Lung (tissue), 12 donors: ENCODE results near the gene APC2. TPM values are rescaled to one million over a fixed set of nuclear protein-coding genes. Genes with fewer than 3 reads are reported as not detected.

Experiments
- ATAC-seq: fragments of 200-7000 bp; cut with Tn5 transposase; one replicate; pipeline ENCODE4 v1.9.1; 2020; ENCODE audit warnings: moderate number of reproducible peaks; ENCODE audit not compliant: insufficient read depth, low FRiP score
- DNase-seq, 3 donors: peaks; one replicate each; pipeline ENCODE4 v3.0.0-alpha.2; 2013 to 2017
- H3K27ac ChIP-seq, 2 donors: one replicate each; pipeline ENCODE4 v1.5.1; 2013; ENCODE audit warnings: mild to moderate bottlenecking in 2 of 2, moderate library complexity in 2 of 2, control low read depth in 1 of 2, inconsistent platforms in 1 of 2, low read depth in 1 of 2, low read length in 1 of 2
- H3K27me3 ChIP-seq, 3 donors: one replicate each; pipeline ENCODE4 v1.5.1; 2013; ENCODE audit warnings: low read length in 2 of 3; ENCODE audit not compliant: control insufficient read depth in 3 of 3, insufficient read depth in 3 of 3
- H3K36me3 ChIP-seq, 4 donors: one replicate each; pipeline ENCODE4 v1.5.1; 2013; ENCODE audit warnings: low read length in 4 of 4, mild to moderate bottlenecking in 1 of 4, moderate library complexity in 1 of 4; ENCODE audit not compliant: control insufficient read depth in 4 of 4, insufficient read depth in 4 of 4
- H3K4me1 ChIP-seq, 5 donors: one replicate each; pipeline ENCODE4 v1.5.1; 2013; ENCODE audit warnings: low read length in 5 of 5, mild to moderate bottlenecking in 2 of 5, moderate library complexity in 1 of 5; ENCODE audit not compliant: control insufficient read depth in 5 of 5, insufficient read depth in 5 of 5
- H3K4me3 ChIP-seq: one replicate; pipeline ENCODE4 v1.5.1; 2013; ENCODE audit warnings: mild to moderate bottlenecking, control low read depth, moderate library complexity
- H3K9ac ChIP-seq, 2 donors: one replicate each; pipeline ENCODE4 v1.5.1; 2013; ENCODE audit warnings: low read length in 2 of 2, control low read depth in 1 of 2; ENCODE audit not compliant: insufficient read depth in 1 of 2
- H3K9me3 ChIP-seq, 4 donors: one replicate each; pipeline ENCODE4 v1.5.1; 2013; ENCODE audit warnings: low read length in 3 of 4, mild to moderate bottlenecking in 1 of 4, moderate library complexity in 1 of 4; ENCODE audit not compliant: control insufficient read depth in 4 of 4, insufficient read depth in 3 of 4
- WGBS, 2 donors: extraction: QIAGEN DNeasy Blood & Tissue Kit; methylation state at CpG; one replicate each; pipeline ENCODE4 v1.1.7; 2013; 5-methylcytosine and 5-hydroxymethylcytosine counted together
- polyA plus RNA-seq, 2 donors: library from polyadenylated mRNA; stranded (reverse); fragments of 200-250 nt; gene quantifications; one replicate each; pipeline ENCODE4 v1.2.1, GENCODE V29; 2013
- total RNA-seq, 2 donors: library from RNA; depleted of rRNA in 1 of 2; stranded (reverse); fragments of >200 nt in 1 of 2; gene quantifications; one replicate each; pipeline ENCODE4 v1.2.1, GENCODE V29; 2014 to 2021
- TF ChIP-seq, protein P1 (sequence below): IDR thresholded peaks from 2 replicates; pipeline ENCODE4 v1.5.1; 2012; ENCODE audit warnings: mild to moderate bottlenecking; ENCODE audit errors: control extremely low read depth, extremely low read depth
- donor health status: control.
- donor health status: control.
- donor health status: Bipolar disorder and iron deficiency.
- donor health status: healthy.
- donor health status: DM: yes; HTN: yes; CAD: no.

Gene APC2
- total and polyA plus RNA-seq, 4 donors, result 0.01 to 0.37 (median 0.10) TPM

- no peak overlapping the region for H3K27ac ChIP-seq
- no peak for ATAC-seq
- H3K9ac ChIP-seq, result no peak overlapping the region
- H3K9me3 ChIP-seq, result no peaks in the 10 kb centered on the region
- peaks cover 4 to 10% (median 6%) of the 10 kb centered on the region in 5 donors for H3K4me1 ChIP-seq
- no peak for DNase-seq
- 91 to 95% methylated on average over 20 to 22 of the region's 22 CpGs for WGBS, 2 donors
- TF ChIP-seq, protein P1, sequence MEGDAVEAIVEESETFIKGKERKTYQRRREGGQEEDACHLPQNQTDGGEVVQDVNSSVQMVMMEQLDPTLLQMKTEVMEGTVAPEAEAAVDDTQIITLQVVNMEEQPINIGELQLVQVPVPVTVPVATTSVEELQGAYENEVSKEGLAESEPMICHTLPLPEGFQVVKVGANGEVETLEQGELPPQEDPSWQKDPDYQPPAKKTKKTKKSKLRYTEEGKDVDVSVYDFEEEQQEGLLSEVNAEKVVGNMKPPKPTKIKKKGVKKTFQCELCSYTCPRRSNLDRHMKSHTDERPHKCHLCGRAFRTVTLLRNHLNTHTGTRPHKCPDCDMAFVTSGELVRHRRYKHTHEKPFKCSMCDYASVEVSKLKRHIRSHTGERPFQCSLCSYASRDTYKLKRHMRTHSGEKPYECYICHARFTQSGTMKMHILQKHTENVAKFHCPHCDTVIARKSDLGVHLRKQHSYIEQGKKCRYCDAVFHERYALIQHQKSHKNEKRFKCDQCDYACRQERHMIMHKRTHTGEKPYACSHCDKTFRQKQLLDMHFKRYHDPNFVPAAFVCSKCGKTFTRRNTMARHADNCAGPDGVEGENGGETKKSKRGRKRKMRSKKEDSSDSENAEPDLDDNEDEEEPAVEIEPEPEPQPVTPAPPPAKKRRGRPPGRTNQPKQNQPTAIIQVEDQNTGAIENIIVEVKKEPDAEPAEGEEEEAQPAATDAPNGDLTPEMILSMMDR, result no peak
- no peak overlapping the region for H3K4me3 ChIP-seq
- peaks cover 6 to 79% (median 30%) of the 10 kb centered on the region in 4 donors for H3K36me3 ChIP-seq
- no peaks in the 10 kb centered on the region for H3K27me3 ChIP-seq
Measured at GRCh38 chr19:1421958-1422305, 28.0 kb upstream of the APC2 start.

DNA sequence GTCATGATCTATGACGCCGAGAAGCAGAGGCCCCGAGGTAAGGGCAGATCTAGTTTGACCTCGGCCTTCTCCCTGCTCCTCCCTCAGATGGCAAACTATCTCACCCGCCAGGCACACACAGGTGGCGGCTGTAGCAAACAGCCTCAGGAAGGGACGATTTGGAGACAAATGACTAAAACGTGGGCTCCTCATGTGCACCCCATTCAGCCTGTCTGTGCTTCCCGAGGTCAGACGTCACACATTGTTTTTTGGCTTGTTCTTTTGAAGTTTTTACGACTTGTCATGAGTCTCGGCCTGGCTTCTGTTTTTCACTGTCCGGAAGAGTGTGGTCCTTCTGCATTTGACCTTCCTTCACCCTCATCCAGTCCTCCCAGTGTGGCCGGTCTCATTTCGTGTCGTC, 27.6 kb upstream of the APC2 start:
- no peak overlapping the region for H3K4me3 ChIP-seq
- ATAC-seq (no peak), DNase-seq (no peak)
- peaks cover under 1 to 9% (median 4%) of the 10 kb centered on the region in 5 donors for H3K4me1 ChIP-seq
- no peak overlapping the region for H3K27ac ChIP-seq
- H3K9me3 ChIP-seq, result no peaks in the 10 kb centered on the region
- H3K9ac ChIP-seq, result no peak overlapping the region
- 86 to 87% methylated on average over 16 of the region's 16 CpGs for WGBS, 2 donors
- peaks cover 6 to 83% (median 29%) of the 10 kb centered on the region in 4 donors for H3K36me3 ChIP-seq
- TF ChIP-seq, protein P1, result no peak
- no peaks in the 10 kb centered on the region for H3K27me3 ChIP-seq

DNA sequence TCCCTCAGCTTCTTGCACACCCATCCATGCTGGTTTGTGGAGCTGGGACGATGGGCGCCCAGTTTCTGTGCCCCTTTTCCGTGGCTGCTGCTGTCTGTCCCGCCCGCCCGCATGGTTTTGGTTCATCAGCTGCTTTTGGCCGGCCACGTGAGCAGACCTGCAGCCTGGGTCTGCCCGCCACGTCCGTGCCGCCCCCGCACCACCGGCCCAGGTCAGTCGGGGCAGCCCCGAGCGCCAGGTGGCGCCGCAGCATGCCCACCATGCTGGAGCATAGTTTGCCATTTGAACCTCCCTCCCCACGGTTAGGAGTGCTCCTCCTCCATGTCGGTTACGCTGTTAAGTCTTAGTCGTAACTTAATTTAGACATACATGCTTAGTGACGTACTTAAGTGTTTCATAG, 27.0 kb upstream of the APC2 start:
- H3K27me3 ChIP-seq, result no peaks in the 10 kb centered on the region
- WGBS, 2 donors, result 90 to 93% methylated on average over 24 of the region's 24 CpGs
- no peaks in the 10 kb centered on the region for H3K9me3 ChIP-seq
- DNase-seq, result no peak
- no peak overlapping the region for H3K27ac ChIP-seq
- H3K36me3 ChIP-seq, result peaks cover 6 to 84% (median 29%) of the 10 kb centered on the region in 4 donors
- H3K9ac ChIP-seq, result no peak overlapping the region
- TF ChIP-seq, protein P1, result no peak
- ATAC-seq, result no peak
- peaks cover 0 to 5% (median 0%) of the 10 kb centered on the region in 5 donors for H3K4me1 ChIP-seq
- H3K4me3 ChIP-seq, result no peak overlapping the region
